ENCODE measurements around the gene ZNF337. TPM values are rescaled to one million over a fixed set of nuclear protein-coding genes. Genes with fewer than 3 reads are reported as not detected.
"Not testable (repeated sequence)": the region's sequence is repeated elsewhere in the genome, so short reads cannot be mapped to it uniquely, and the experiment has no call there.

The ZNF337 gene
- total and polyA plus RNA-seq, 2 donors (not counting 3 experiments of a cell fraction or from before 2014, with no cell fraction given), result 8.5 to 16.7 TPM

GRCh38 chr20:25685276-25686080 is 11.2 kb downstream of the ZNF337 start:
- no peak for DNase-seq (ENCODE audit: low read depth, low spot score)
- H3K4me3 ChIP-seq (replicated peaks in 1 of 3; ENCODE audit: insufficient read depth in 1 of 3, low read depth in 1 of 3, low read length in 3 of 3), result no peak overlapping the region
- H3K9me3 ChIP-seq (replicated peaks; ENCODE audit: control insufficient read depth, insufficient read depth, low read length), result no peaks in the 10 kb centered on the region
- ChIA-PET CTCF (no interaction called here), POLR2A (no interaction called here)
- H3K36me3 ChIP-seq (ENCODE audit: control insufficient read depth in 2 of 2, extremely low read depth in 1 of 2, insufficient read depth in 2 of 2, low read length in 2 of 2), result peaks cover 5 to 8% of the 10 kb centered on the region in 2 experiments
- H2AFZ ChIP-seq (ENCODE audit: low read depth, low read length), result no peak overlapping the region
- intact Hi-C loops (cut with micrococcal nuclease), result no loop called here
- BruUV-seq (replicated peaks), result no TSS peak
- no peak for TF ChIP-seq MYC (IDR thresholded peaks at IDR 0.05; ENCODE audit: low read depth, low read length)
- no peak for TF ChIP-seq MAX (IDR thresholded peaks at IDR 0.05; ENCODE audit: insufficient read depth, insufficient read length)
- no peak for TF ChIP-seq GATA2 (IDR thresholded peaks at IDR 0.05; ENCODE audit: insufficient read depth, insufficient read length, low read depth, low read length)
- no peak for TF ChIP-seq POLR2A (IDR thresholded peaks at IDR 0.05; ENCODE audit: low read depth, low read length)
- no peak for TF ChIP-seq EZH2 (IDR thresholded peaks at IDR 0.05; ENCODE audit: borderline replicate concordance, low read depth, low read length, severe bottlenecking)
- no peak for TF ChIP-seq POLR2AphosphoS5 (IDR thresholded peaks at IDR 0.05; ENCODE audit: insufficient read depth, low read depth, low read length)
- no peak for TF ChIP-seq FOS (IDR thresholded peaks at IDR 0.05; ENCODE audit: borderline replicate concordance, insufficient read depth, low read length)
- no peak for TF ChIP-seq CTCF (IDR thresholded peaks at IDR 0.05; ENCODE audit: extremely low read depth in 1 of 2, insufficient read depth in 1 of 2, low read depth in 1 of 2, low read length in 2 of 2)
- no peak for TF ChIP-seq JUN (IDR thresholded peaks at IDR 0.05; ENCODE audit: borderline replicate concordance, insufficient read depth, insufficient read length, low read depth)
- FAIRE-seq, result no peak
- H3K79me2 ChIP-seq (ENCODE audit: control insufficient read depth, insufficient read depth, low read length), result peaks cover 3% of the 10 kb centered on the region
- H3K27ac ChIP-seq (ENCODE audit: insufficient read depth, low read depth, low read length), result no peak overlapping the region
- no peaks in the 10 kb centered on the region for H4K20me1 ChIP-seq (replicated peaks; ENCODE audit: control insufficient read depth, extremely low read depth, insufficient read depth, low read length)
- H3K9ac ChIP-seq (replicated peaks; ENCODE audit: extremely low read depth, insufficient read depth, low read length), result no peak overlapping the region
- H3K4me2 ChIP-seq (ENCODE audit: insufficient read depth, low read length), result no peak overlapping the region
- no peaks in the 10 kb centered on the region for H3K4me1 ChIP-seq (ENCODE audit: control insufficient read depth, extremely low read depth, insufficient read depth, low read length)
- dilution Hi-C loops (cut with MboI; ENCODE audit: extremely low pct_ligation_motif_present, low sequenced_read_pairs), result no loop called here
- no peaks in the 10 kb centered on the region for H3K9me1 ChIP-seq (replicated peaks; ENCODE audit: control insufficient read depth, extremely low read depth, insufficient read depth, low read length)
- H3K27me3 ChIP-seq (ENCODE audit: control insufficient read depth in 2 of 2, insufficient read depth in 2 of 2, low read length in 2 of 2), result no peaks in the 10 kb centered on the region

- H3K36me3 ChIP-seq (ENCODE audit: control insufficient read depth in 2 of 2, extremely low read depth in 1 of 2, insufficient read depth in 2 of 2, low read length in 2 of 2); H2AFZ ChIP-seq (ENCODE audit: low read depth, low read length); H3K27me3 ChIP-seq (ENCODE audit: control insufficient read depth in 2 of 2, insufficient read depth in 2 of 2, low read length in 2 of 2); H3K4me3 ChIP-seq (replicated peaks in 1 of 3; ENCODE audit: insufficient read depth in 1 of 3, low read depth in 1 of 3, low read length in 3 of 3); H3K79me2 ChIP-seq (ENCODE audit: control insufficient read depth, insufficient read depth, low read length); H3K4me1 ChIP-seq (ENCODE audit: control insufficient read depth, extremely low read depth, insufficient read depth, low read length); H3K9me3 ChIP-seq (replicated peaks; ENCODE audit: control insufficient read depth, insufficient read depth, low read length); H3K9me1 ChIP-seq (replicated peaks; ENCODE audit: control insufficient read depth, extremely low read depth, insufficient read depth, low read length); BruUV-seq (replicated peaks); H4K20me1 ChIP-seq (replicated peaks; ENCODE audit: control insufficient read depth, extremely low read depth, insufficient read depth, low read length); POLR2A ChIA-PET; H3K4me2 ChIP-seq (ENCODE audit: insufficient read depth, low read length); CTCF ChIA-PET; FAIRE-seq; DNase-seq (ENCODE audit: low read depth, low spot score); H3K9ac ChIP-seq (replicated peaks; ENCODE audit: extremely low read depth, insufficient read depth, low read length); dilution Hi-C loops (cut with MboI; ENCODE audit: extremely low pct_ligation_motif_present, low sequenced_read_pairs); H3K27ac ChIP-seq (ENCODE audit: insufficient read depth, low read depth, low read length); intact Hi-C loops (cut with micrococcal nuclease): not testable (repeated sequence)
Observed at GRCh38 chr20:25683826-25684225, 12.8 kb downstream of the ZNF337 start.

Data from endothelial cell of umbilical vein (primary cell).